Right lobe of liver (tissue), 4 donors: ENCODE measurements around the gene IRAK1.

ENCODE experiments used
- CTCF ChIP-seq, 4 donors: fragments of 200-600 bp in 3 of 4; fragments of 450-650 bp in 1 of 4; IDR thresholded peaks; one replicate each; pipeline versions ENCODE4 v1.5.1 to v1.8.0; 2016 to 2022; ENCODE audit warnings: antibody characterized with exemption in 4 of 4, mild to moderate bottlenecking in 2 of 4
- POLR2A ChIP-seq: fragments of 450-650 bp; IDR thresholded peaks from one replicate; pipeline ENCODE4 v1.6.1; 2017; ENCODE audit warnings: antibody characterized with exemption, mild to moderate bottlenecking
- donor health status: DM: no; HTN: no; CAD: no.
- donor health status: DM: no; HTN: no; CAD: no.
- donor health status: DM: no; HTN: yes; CAD: no.

GRCh38 chrX:153969904-153970356 lies 49.8 kb downstream of the IRAK1 start:
- TF ChIP-seq POLR2A (no peak), CTCF (IDR thresholded peaks at IDR 0.05) (no peak)
